ENCODE data around the gene KCNJ6. TPM values are rescaled to one million over a fixed set of nuclear protein-coding genes. Genes with fewer than 3 reads are reported as not detected.

Gene KCNJ6
- total RNA-seq, 1 experiment from 2014 or later: not detected

DNA sequence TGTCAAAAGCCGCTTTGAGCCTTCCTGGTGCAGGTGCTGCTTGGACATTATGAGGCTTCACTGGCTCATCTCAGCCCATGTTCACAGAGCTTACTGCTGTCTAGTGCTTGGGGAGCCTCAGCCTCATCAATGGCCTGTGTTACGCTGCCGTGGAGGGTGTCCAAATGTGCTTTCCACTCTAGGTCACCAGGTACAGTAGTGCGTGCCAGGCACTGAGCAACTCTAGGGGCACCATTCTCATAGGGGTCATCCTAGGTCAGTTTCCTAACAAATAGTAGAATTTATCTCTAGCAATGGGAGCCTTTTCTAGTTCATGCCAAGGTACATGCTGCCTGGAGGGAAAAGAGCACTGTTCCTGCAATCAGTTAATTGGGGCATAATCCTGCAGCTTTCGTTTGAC lies 355.9 kb downstream of the KCNJ6 start:
- no TSS peak for BruUV-seq (replicated peaks)
- POLR2A ChIA-PET: no interaction called here
- intact Hi-C loops (cut with micrococcal nuclease; ENCODE audit: unreplicated experiment): loop anchor here (10.0 kb wide), 2 partner anchors 306 to 336 kb away; no protein-coding TSS in a partner anchor

GRCh38 chr21:37558676-37559211 lies 357.5 kb downstream of the KCNJ6 start:
- H3K27me3 ChIP-seq (replicated peaks; ENCODE audit: control insufficient read depth, insufficient read depth, low read length): no peaks in the 10 kb centered on the region
- no peak for TF ChIP-seq CTCF (IDR thresholded peaks at IDR 0.05; ENCODE audit: insufficient read depth in 1 of 2, low read depth in 1 of 2, low read length in 1 of 2, severe bottlenecking in 1 of 2, unreplicated experiment in 1 of 2)
- no peaks in the 10 kb centered on the region for H3K9me3 ChIP-seq
- ChIA-PET POLR2A (no interaction called here), CTCF (no interaction called here)
- Mint-ChIP-seq H3K9me3 (ENCODE audit: unreplicated experiment) (no peaks in the 10 kb centered on the region), H3K4me3 (ENCODE audit: unreplicated experiment) (no peak overlapping the region), H3K27ac (ENCODE audit: unreplicated experiment) (no peak overlapping the region), H3K27me3 (ENCODE audit: insufficient read depth, unreplicated experiment) (no peaks in the 10 kb centered on the region), H3K36me3 (ENCODE audit: insufficient read depth, unreplicated experiment) (peaks cover 8% of the 10 kb centered on the region), H3K4me1 (ENCODE audit: low read depth, unreplicated experiment) (no peaks in the 10 kb centered on the region)
- H3K4me1 ChIP-seq: peaks cover 18% of the 10 kb centered on the region
- H3K4me3 ChIP-seq (ENCODE audit: low read depth, low read length): no peak overlapping the region
- DNase-seq: no peak
- H3K36me3 ChIP-seq (ENCODE audit: control insufficient read depth, insufficient read depth, low read length): no peaks in the 10 kb centered on the region
- intact Hi-C loops (cut with micrococcal nuclease; ENCODE audit: unreplicated experiment): no loop called here
- BruUV-seq (replicated peaks): no TSS peak

More for the DNA sequence above, 355.9 kb downstream of the KCNJ6 start:
- no peaks in the 10 kb centered on the region for H3K27me3 Mint-ChIP-seq (ENCODE audit: insufficient read depth, unreplicated experiment)
- DNase-seq: no peak
- H3K4me1 Mint-ChIP-seq (ENCODE audit: low read depth, unreplicated experiment): peaks cover 6% of the 10 kb centered on the region
- Histone ChIP-seq H3K27me3 (replicated peaks; ENCODE audit: control insufficient read depth, insufficient read depth, low read length) (no peaks in the 10 kb centered on the region), H3K9me3 (no peaks in the 10 kb centered on the region), H3K36me3 (ENCODE audit: control insufficient read depth, insufficient read depth, low read length) (no peaks in the 10 kb centered on the region), H3K4me1 (peaks cover 14% of the 10 kb centered on the region), H3K4me3 (ENCODE audit: low read depth, low read length) (no peak overlapping the region)
- CTCF ChIA-PET: no interaction called here
- H3K4me3 Mint-ChIP-seq (ENCODE audit: unreplicated experiment): no peak overlapping the region
- H3K36me3 Mint-ChIP-seq (ENCODE audit: insufficient read depth, unreplicated experiment): peaks cover 15% of the 10 kb centered on the region
- TF ChIP-seq CTCF (IDR thresholded peaks at IDR 0.05; ENCODE audit: insufficient read depth in 1 of 2, low read depth in 1 of 2, low read length in 1 of 2, severe bottlenecking in 1 of 2, unreplicated experiment in 1 of 2): no peak
- no peak overlapping the region for H3K27ac Mint-ChIP-seq (ENCODE audit: unreplicated experiment)
- H3K9me3 Mint-ChIP-seq (ENCODE audit: unreplicated experiment): no peaks in the 10 kb centered on the region

Measured in Caco-2 (cell line).